Daoy (cell line): Measurements from ENCODE around the gene CDK5R2. TPM values are rescaled to one million over a fixed set of nuclear protein-coding genes. Genes with fewer than 3 reads are reported as not detected.
"Not testable (repeated sequence)": the region's sequence is repeated elsewhere in the genome, so short reads cannot be mapped to it uniquely, and the experiment has no call there.

ENCODE experiments used
- DNase-seq: peaks from one replicate; pipeline ENCODE4 v3.0.0-alpha.2; 2015; ENCODE audit warnings: low read depth
- total RNA-seq: library from RNA; depleted of rRNA; stranded (reverse); fragments of >200 nt; shearing (Covaris generic); gene quantifications from 2 replicates; pipeline ENCODE4 v1.2.3, GENCODE V29; 2014; rRNA removed

Gene CDK5R2
- total RNA-seq: 0.06 TPM in 1 of 2 replicates, not detected in the other

- peak; percentile 94 for DNase-seq
Measured at GRCh38 chr2:218959141-218959731, at the start of gene CDK5R2. Gene CDK5R2, plus strand, starts transcription at chr2:218959666. Its CDS starts 155 bp downstream, at chr2:218959821.

- DNase-seq: no peak
Measured at GRCh38 chr2:218910741-218911140, 48.7 kb upstream of the CDK5R2 start.

DNA sequence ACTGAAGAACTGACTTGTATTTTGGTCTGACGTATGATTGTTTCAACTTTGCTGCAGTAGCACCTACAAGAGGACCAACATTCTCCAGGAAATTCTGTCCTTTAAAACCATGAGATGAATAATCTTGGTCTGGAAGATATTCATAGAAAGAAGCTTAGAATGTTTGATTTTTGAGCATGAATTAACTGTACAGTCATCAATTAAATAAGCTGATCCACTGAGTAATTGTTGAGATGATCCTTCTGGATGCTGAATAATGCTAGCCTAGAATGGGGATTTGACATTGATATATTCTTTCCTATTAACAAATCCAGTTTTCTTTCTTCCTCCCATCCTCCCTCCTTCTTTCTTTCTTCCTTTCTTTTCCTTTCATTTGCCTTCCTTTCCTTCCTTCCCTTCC is 39.0 kb upstream of the CDK5R2 start:
- DNase-seq: no peak

- DNase-seq: no peak
Measured at GRCh38 chr2:218924757-218925156, 34.7 kb upstream of the CDK5R2 start.

- DNase-seq: no peak
Measured at GRCh38 chr2:218925434-218925833, 34.0 kb upstream of the CDK5R2 start.

GRCh38 chr2:218927422-218927821 is 32.0 kb upstream of the CDK5R2 start:
- DNase-seq: no peak

DNA sequence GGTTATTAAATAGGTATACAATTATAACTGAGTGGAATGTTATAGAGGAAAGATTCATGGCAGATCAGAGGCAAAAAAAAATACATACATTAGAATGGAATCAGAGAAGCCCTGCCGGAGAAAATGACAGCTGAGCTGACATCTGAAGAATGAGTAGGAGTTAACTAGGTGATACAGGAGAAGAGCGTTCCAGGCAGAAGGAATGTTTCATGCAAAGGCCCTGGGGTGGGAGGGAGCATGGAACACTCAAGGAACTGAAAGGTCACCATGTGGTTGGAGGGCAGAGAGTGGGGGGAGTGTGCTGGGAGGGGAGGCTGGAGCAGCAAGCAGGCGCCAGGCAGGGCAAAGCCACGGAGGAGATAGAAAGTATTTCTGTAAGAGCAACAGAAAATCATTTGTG is 31.6 kb upstream of the CDK5R2 start:
- no peak for DNase-seq

GRCh38 chr2:218930488-218930887 is 29.0 kb upstream of the CDK5R2 start:
- DNase-seq: not testable (repeated sequence)

DNA sequence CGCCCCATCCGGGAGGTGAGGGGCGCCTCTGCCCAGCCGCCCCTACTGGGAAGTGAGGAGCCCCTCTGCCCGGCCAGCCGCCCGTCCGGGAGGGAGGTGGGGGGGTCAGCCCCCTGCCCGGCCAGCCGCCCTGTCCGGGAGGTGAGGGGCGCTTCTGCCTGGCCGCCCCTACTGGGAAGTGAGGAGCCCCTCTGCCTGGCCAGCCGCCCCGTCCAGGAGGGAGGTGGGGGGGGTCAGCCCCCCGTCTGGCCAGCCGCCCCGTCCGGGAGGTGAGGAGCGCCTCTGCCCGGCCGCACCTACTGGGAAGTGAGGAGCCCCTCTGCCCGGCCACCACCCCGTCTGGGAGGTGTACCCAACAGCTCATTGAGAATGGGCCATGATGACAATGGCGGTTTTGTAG is 27.7 kb upstream of the CDK5R2 start:
- not testable (repeated sequence) for DNase-seq

DNA sequence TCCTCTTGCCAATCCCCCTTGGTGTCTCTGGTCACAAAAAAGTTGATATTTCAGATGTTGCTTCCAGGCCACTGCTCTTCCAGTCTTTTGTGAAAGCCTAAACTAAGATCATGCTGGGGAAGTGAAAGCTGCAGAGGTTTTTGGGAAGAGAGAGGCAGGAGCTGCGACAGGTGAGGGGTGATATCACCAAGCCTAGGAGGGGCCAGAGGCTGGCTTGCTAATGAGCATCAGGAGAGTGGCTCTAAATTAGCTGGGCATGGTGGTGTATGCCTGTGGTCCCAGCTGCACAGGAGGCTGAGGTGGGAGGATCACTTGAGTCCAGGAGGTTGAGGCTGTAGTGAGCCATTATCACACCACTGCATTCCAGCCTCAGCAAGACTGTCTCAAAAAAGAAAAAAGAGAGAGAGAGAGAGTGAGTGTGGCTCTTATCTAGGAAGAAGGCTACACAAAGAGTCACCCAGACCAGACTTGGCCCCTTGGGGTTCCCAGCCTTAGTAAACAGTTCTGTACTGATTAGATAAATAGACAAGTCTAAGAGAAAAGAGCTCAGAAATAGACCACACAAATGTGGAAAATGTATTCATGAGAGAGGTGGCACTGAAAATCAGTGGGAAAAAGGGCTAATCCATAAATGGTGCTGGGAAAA is 14.6 kb upstream of the CDK5R2 start:
- no peak for DNase-seq

DNA sequence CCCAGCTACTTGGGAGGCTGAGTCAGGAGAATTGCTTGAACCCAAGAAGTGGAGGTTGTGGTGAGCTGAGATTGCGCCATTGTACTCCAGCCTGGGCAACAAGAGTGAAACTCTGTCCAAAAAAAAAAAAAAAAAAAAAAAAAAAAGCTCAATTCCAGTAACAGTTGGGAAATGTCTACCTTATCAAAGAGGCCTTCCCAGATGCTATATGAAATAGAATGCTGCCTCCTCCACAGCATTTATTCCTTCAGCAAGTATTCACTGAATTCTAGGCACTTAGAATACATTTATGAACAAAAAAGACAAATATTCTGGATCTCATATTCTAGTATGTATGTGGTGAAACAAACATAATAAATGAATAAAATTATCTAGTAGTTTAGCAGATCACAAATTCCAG is 12.8 kb upstream of the CDK5R2 start:
- no peak for DNase-seq

DNA sequence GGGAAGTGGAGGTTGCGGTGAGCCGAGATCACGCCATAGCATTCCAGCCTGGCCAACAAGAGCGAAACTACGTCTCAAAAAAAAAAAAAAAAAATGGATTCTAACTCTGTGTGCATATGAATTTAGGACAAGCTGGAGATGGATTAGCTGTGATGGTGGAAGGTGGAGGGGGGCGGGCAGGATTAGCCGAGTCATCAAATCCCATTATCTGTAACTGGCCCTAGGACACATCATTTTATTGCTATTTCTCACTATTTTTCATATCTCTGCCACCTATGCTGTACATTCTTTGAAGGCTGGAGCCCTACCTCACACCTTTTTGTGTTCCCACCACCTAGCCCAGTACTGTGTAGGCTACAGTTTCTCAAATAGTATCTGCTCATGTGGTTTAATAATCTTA is 7.3 kb upstream of the CDK5R2 start:
- no peak for DNase-seq

GRCh38 chr2:218953366-218953954 is 6.0 kb upstream of the CDK5R2 start:
- DNase-seq: peak; percentile 19

GRCh38 chr2:218954541-218955300 is 4.7 kb upstream of the CDK5R2 start:
- DNase-seq: no peak

DNA sequence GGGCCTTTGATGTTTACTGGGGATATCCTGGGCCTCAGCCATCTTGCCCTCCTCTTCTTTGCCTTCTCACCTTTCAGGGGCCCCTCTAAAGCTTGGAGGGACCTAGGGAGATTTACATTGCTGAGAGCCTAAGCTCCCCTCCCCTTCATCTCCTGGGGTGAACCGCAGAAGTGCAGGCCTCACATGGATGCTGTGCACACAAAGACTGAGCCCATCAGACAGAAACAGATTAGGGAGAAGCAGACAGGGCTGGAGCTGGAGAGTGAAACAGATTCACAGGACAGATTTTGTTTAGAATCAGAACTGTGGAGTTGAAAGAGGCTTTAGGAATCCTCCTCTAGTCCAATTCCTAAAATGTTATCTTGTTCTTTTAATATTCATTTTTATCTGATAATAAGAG is 3.4 kb upstream of the CDK5R2 start:
- DNase-seq: no peak

DNA sequence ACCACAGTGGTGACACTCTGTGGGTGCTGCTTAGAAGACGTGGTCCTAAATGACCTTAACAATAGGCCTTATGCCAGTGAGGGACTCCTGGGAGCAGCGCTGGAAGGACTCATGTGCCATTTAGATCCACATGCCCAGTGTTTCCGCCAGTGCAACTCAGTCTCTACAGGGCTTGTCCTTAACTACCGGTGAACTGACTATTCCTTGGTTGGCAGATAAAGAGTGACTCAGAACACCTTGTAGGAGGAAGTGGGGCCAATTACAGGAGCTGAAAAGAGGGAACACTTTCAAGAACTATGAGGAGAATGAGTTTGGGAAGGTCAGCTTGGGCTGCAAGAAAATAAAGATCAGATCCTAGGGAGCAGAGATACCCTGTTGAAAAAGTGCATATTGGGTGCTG is 1.8 kb upstream of the CDK5R2 start:
- no peak for DNase-seq

- no peak for DNase-seq
Measured at GRCh38 chr2:218958276-218958675, 1.2 kb upstream of the CDK5R2 start.

DNA sequence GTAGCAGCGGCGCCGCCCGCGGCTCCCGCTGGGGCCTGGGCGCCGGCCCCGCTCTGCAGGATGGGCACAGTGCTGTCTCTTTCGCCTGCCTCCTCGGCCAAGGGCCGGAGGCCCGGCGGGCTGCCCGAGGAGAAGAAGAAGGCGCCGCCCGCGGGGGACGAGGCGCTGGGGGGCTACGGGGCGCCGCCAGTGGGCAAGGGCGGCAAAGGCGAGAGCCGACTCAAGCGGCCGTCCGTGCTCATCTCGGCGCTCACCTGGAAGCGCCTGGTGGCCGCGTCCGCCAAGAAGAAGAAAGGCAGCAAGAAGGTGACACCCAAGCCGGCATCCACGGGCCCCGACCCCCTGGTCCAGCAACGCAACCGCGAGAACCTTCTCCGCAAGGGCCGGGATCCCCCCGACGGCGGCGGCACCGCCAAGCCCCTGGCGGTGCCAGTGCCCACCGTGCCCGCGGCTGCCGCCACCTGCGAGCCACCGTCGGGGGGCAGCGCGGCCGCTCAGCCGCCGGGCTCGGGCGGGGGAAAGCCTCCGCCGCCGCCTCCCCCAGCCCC is 369 bp downstream of the CDK5R2 start:
- no peak for DNase-seq

DNA sequence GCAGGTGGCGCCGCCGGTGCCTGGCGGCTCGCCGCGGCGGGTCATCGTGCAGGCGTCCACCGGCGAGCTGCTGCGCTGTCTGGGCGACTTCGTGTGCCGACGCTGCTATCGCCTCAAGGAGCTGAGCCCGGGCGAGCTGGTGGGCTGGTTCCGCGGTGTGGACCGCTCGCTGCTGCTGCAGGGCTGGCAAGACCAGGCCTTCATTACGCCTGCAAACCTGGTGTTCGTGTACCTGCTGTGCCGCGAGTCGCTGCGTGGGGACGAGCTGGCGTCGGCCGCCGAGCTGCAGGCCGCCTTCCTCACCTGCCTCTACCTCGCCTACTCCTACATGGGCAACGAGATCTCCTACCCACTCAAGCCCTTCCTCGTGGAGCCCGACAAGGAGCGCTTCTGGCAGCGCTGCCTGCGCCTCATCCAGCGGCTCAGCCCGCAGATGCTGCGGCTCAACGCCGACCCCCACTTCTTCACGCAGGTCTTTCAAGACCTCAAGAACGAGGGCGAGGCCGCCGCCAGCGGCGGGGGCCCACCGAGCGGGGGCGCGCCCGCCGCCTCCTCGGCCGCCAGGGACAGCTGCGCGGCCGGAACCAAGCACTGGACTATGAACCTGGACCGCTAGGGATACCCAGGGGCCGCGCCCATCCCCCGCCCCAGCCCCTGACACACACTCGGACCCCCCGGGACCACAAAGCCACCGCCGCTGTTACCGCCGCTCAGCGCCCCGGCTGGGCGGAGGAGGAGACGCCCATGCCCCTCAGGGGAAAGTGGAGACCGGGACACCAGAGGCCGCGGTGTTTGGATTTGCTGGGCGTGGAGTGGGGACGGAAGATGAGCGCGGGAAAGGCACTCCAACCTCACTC is 1.1 kb downstream of the CDK5R2 start:
- peak; percentile 43 for DNase-seq

GRCh38 chr2:218961229-218961628 is 1.8 kb downstream of the CDK5R2 start:
- no peak for DNase-seq
